Progenitor cell of endocrine pancreas (in vitro differentiated cells): ENCODE data around the gene MOGAT2. TPM values are rescaled to one million over a fixed set of nuclear protein-coding genes. Genes with fewer than 3 reads are reported as not detected.
A peak's percentile ranks its signal among the peaks of the same experiment; 100 is the strongest.

Source experiments
- DNase-seq: peaks from one replicate; pipeline ENCODE4 v3.0.0; 2021; ENCODE audit warnings: low spot score; ENCODE audit not compliant: unreplicated experiment
- H3K27ac Mint-ChIP-seq: 2 replicates; pipeline ENCODE4 v1.8.0; 2021; ENCODE audit warnings: mild to moderate bottlenecking, moderate library complexity, mixed read lengths
- H3K27me3 Mint-ChIP-seq: 2 replicates; pipeline ENCODE4 v1.8.0; 2021; ENCODE audit warnings: mixed read lengths
- H3K36me3 Mint-ChIP-seq: 2 replicates; pipeline ENCODE4 v1.8.0; 2022; ENCODE audit warnings: mixed read lengths; ENCODE audit not compliant: insufficient read depth
- H3K4me1 Mint-ChIP-seq: 2 replicates; pipeline ENCODE4 v1.8.0; 2021; ENCODE audit warnings: low read depth, mixed read lengths
- H3K4me3 Mint-ChIP-seq: 2 replicates; pipeline ENCODE4 v1.8.0; 2021; ENCODE audit warnings: low read depth, mild to moderate bottlenecking, moderate library complexity, mixed read lengths
- H3K9me3 Mint-ChIP-seq: 2 replicates; pipeline ENCODE4 v1.8.0; 2021; ENCODE audit warnings: low read depth, mixed read lengths
- total RNA-seq: library from RNA; stranded (reverse); gene quantifications from 2 replicates; pipeline ENCODE4 v1.2.1, GENCODE V29; 2021
- TF ChIP-seq, protein P1 (sequence below): fragments of 200-600 bp; sonication (generic); IDR thresholded peaks from one replicate; pipeline ENCODE4 v1.5.0; 2021; ENCODE audit warnings: antibody characterized with exemption, mild to moderate bottlenecking; ENCODE audit not compliant: unreplicated experiment

MOGAT2 gene
- total RNA-seq, 1 donor from 2014 or later = not detected

GRCh38 chr11:75766443-75767227, 49.0 kb downstream of the MOGAT2 start:
- peaks cover 1% of the 10 kb centered on the region for H3K36me3 Mint-ChIP-seq
- H3K27me3 Mint-ChIP-seq = peaks cover 58% of the 10 kb centered on the region
- no peaks in the 10 kb centered on the region for H3K4me1 Mint-ChIP-seq
- H3K4me3 Mint-ChIP-seq = no peak overlapping the region
- no peak for DNase-seq
- TF ChIP-seq, protein P1, sequence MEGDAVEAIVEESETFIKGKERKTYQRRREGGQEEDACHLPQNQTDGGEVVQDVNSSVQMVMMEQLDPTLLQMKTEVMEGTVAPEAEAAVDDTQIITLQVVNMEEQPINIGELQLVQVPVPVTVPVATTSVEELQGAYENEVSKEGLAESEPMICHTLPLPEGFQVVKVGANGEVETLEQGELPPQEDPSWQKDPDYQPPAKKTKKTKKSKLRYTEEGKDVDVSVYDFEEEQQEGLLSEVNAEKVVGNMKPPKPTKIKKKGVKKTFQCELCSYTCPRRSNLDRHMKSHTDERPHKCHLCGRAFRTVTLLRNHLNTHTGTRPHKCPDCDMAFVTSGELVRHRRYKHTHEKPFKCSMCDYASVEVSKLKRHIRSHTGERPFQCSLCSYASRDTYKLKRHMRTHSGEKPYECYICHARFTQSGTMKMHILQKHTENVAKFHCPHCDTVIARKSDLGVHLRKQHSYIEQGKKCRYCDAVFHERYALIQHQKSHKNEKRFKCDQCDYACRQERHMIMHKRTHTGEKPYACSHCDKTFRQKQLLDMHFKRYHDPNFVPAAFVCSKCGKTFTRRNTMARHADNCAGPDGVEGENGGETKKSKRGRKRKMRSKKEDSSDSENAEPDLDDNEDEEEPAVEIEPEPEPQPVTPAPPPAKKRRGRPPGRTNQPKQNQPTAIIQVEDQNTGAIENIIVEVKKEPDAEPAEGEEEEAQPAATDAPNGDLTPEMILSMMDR = no peak
- peaks cover 3% of the 10 kb centered on the region for H3K9me3 Mint-ChIP-seq
- peak overlapping the region; percentile 81 for H3K27ac Mint-ChIP-seq

DNA sequence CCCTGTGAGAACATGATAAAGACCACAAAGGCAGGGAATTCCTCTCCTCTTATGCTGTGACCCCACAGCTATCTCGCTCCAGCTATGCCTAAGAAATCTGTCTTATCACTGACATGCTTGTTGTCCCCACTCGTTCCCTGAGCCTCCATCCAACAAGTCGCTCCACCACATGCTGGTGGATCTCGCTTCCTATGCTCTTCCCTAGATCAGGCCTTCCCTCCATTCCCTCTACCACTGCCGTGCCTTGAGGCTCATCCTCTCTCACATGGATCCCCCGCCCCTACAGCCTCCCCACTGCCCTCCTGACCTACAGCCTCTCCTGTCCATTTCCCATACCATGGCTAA, 49.6 kb downstream of the MOGAT2 start:
- Mint-ChIP-seq H3K9me3 (peaks cover 3% of the 10 kb centered on the region), H3K4me1 (no peaks in the 10 kb centered on the region), H3K36me3 (peaks cover 1% of the 10 kb centered on the region), H3K4me3 (no peak overlapping the region), H3K27ac (peak overlapping the region; percentile 81), H3K27me3 (peaks cover 61% of the 10 kb centered on the region)
- no peak for DNase-seq
- TF ChIP-seq, protein P1 = no peak

DNA sequence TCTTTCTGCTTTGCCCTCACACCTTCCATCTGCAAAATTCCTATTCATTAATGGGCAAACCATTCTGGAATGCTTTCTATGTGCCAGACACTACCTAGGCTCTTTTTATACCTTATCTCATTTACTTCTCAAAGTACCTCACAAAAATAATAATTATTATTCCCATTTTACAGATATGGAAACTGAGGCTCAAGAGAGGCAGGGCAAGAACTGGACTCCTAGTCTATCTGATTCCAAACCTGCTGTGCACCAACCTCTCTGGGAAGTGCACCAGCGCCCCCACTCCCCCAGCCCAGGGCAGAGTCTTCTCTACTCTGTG, 50.1 kb downstream of the MOGAT2 start:
- Mint-ChIP-seq H3K27ac (no peak overlapping the region), H3K36me3 (peaks cover 1% of the 10 kb centered on the region), H3K4me3 (no peak overlapping the region), H3K4me1 (no peaks in the 10 kb centered on the region), H3K27me3 (peaks cover 65% of the 10 kb centered on the region), H3K9me3 (peaks cover 3% of the 10 kb centered on the region)
- DNase-seq = no peak
- TF ChIP-seq, protein P1 = no peak

DNA sequence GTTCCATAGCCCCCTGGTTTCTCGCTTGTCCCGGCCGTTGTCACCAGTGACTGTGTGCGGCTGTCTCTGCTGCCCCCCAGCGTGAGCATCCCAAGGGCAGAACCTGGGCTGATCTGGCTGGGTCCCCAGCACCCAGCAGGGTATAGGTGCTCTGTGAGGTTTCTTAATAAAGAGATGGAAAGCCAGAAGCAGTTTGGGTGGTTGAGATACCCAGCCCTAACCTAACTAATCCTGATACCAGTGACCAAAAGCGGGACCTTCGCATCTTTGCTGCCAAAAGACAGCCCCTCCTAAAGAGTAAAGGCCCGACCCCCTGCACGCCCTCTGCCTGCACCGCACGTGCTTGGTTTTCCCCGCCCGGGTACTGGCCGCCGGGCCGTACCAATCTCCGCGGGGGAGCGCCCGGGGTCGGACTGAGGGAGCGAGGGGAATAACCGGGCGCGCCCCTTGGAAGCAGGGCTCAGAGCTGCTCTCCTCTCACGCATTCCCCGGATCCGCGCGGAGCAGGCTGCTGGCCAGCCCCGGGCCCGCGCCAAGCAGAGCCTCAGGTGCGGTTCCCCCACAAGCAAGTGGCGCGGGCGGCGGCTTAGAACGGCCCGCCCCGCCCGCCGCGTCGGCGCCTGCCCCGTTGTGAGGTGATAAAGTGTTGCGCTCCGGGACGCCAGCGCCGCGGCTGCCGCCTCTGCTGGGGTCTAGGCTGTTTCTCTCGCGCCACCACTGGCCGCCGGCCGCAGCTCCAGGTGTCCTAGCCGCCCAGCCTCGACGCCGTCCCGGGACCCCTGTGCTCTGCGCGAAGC, 50.7 kb downstream of the MOGAT2 start, which contains the start of gene DGAT2:
Gene DGAT2 (plus strand): TSS at position 667 of the 797 bp plus-strand sequence. CDS start 214 bp downstream, outside the sequence.
- Mint-ChIP-seq H3K9me3 (peaks cover 3% of the 10 kb centered on the region), H3K27me3 (peaks cover 65% of the 10 kb centered on the region), H3K4me1 (no peaks in the 10 kb centered on the region), H3K36me3 (peaks cover 1% of the 10 kb centered on the region), H3K4me3 (peak within 1 kb of the TSS; percentile 67), H3K27ac (peak within 1 kb of the TSS; percentile 79)
- peak; percentile 67 for DNase-seq
- TF ChIP-seq, protein P1 = peak; percentile 47

GRCh38 chr11:75768909-75769771, 51.5 kb downstream of the MOGAT2 start:
- TF ChIP-seq, protein P1 = no peak
- Mint-ChIP-seq H3K4me1 (no peaks in the 10 kb centered on the region), H3K27ac (no peak overlapping the region), H3K27me3 (peaks cover 67% of the 10 kb centered on the region), H3K36me3 (peaks cover 1% of the 10 kb centered on the region), H3K4me3 (peak overlapping the region; percentile 62), H3K9me3 (peaks cover 3% of the 10 kb centered on the region)
- no peak for DNase-seq
